Suprapubic skin (tissue), 4 donors: ENCODE data around the gene PLOD3. TPM values are rescaled to one million over a fixed set of nuclear protein-coding genes. Genes with fewer than 3 reads are reported as not detected.
A peak's percentile ranks its signal among the peaks of the same experiment; 100 is the strongest.
"Not testable (repeated sequence)": the region's sequence is repeated elsewhere in the genome, so short reads cannot be mapped to it uniquely, and the experiment has no call there.

Source experiments
- DNase-seq, 2 donors: peaks; one replicate each; pipeline ENCODE4 v3.0.0-alpha.2; 2019; ENCODE audit warnings: low spot score in 2 of 2
- H3K27ac ChIP-seq: fragments of 200-600 bp; sonication (generic); one replicate; pipeline ENCODE4 v1.5.1; 2019
- H3K27me3 ChIP-seq: fragments of 200-600 bp; sonication (generic); one replicate; pipeline ENCODE4 v1.5.1; 2019
- H3K36me3 ChIP-seq: fragments of 200-600 bp; sonication (generic); one replicate; pipeline ENCODE4 v1.5.1; 2019
- H3K4me1 ChIP-seq: fragments of 200-600 bp; sonication (generic); one replicate; pipeline ENCODE4 v1.5.1; 2019
- H3K4me3 ChIP-seq: fragments of 200-600 bp; sonication (generic); one replicate; pipeline ENCODE4 v1.5.1; 2019; ENCODE audit warnings: mild to moderate bottlenecking
- H3K9me3 ChIP-seq: fragments of 200-600 bp; sonication (generic); one replicate; pipeline ENCODE4 v1.5.1; 2019
- EP300 ChIP-seq: sonication (generic); formaldehyde crosslinking; IDR thresholded peaks from one replicate; pipeline ENCODE4 v1.6.1; 2017; ENCODE audit warnings: antibody characterized with exemption
- POLR2A ChIP-seq, 2 donors: fragments of 450-650 bp; IDR thresholded peaks; one replicate each; pipeline ENCODE4 v1.6.1; 2017; ENCODE audit warnings: antibody characterized with exemption in 2 of 2, mild to moderate bottlenecking in 2 of 2, moderate library complexity in 2 of 2
- POLR2AphosphoS5 ChIP-seq, 3 donors: sonication (generic); formaldehyde crosslinking; IDR thresholded peaks; one replicate each; pipeline ENCODE4 v1.6.1; 2017; ENCODE audit warnings: antibody characterized with exemption in 3 of 3
- WGBS: methylation state at CpG from one replicate; pipeline ENCODE4 v1.1.5; 2018; 5-methylcytosine and 5-hydroxymethylcytosine counted together
- total RNA-seq, 4 donors: library from RNA; depleted of rRNA; stranded (reverse); fragments of >200 nt; gene quantifications; one replicate each; pipeline ENCODE4 v1.1.0, GENCODE V29; 2016
- TF ChIP-seq, protein P1 (sequence below), 2 donors: fragments of 200-600 bp in 1 of 2; fragments of 450-650 bp in 1 of 2; sonication (generic) in 1 of 2; IDR thresholded peaks; one replicate each; pipeline ENCODE4 v1.5.1; 2016 to 2019; ENCODE audit warnings: antibody characterized with exemption in 2 of 2, mild to moderate bottlenecking in 1 of 2, moderate library complexity in 1 of 2

PLOD3 gene
- total RNA-seq, 4 donors from 2014 or later = 15.7 to 30.4 (median 22.7) TPM

DNA sequence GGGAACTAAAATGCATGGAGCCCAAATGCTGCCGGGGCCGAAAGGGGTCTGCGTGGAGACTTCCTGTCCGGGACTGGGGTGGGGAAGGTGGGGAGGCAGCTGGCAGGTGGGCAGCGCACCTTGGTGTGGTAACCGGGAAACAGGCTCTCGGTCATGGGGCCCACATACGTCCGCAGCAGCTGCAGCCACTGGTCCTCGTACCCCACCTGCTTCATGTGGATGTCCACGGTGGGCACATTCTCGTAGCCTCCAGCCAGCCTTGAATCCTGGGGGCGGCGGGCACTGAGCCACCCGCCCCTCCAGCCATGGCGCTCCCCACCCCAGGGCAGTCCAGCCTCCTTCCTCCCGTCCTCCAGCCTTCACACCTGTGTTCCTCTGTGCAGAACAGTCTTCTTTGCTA, 9.9 kb downstream of the PLOD3 start:
- WGBS = 86% methylated on average over 11 of the region's 17 CpGs
- no peak for DNase-seq

DNA sequence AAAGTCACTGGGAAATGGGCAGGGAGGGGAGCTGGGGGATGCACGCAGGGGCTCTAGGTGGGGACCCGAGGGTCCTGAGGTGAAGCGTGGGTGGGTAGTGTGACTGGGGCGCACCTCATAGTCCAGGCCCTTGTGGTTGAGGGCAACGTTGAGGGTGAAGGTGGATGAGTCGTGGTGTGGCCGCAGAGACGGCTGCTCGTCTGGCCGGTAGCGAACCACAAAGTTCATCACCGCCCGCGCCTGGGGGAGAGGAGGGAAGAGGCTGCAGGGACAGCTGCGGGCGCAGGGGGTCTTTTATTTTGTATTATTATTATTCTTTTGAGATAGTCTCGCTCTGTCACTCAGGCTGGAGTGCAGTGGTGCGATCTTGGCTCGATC, 10.7 kb downstream of the PLOD3 start:
- peaks cover 17% of the 10 kb centered on the region for H3K27me3 ChIP-seq
- no peak for DNase-seq
- H3K4me1 ChIP-seq = peaks cover 7% of the 10 kb centered on the region
- no peaks in the 10 kb centered on the region for H3K9me3 ChIP-seq
- H3K4me3 ChIP-seq = no peak overlapping the region
- TF ChIP-seq EP300 = no peak
- H3K36me3 ChIP-seq = peaks cover 51% of the 10 kb centered on the region
- H3K27ac ChIP-seq = no peak overlapping the region
- 90% methylated on average over 19 of the region's 19 CpGs for WGBS

More for the DNA sequence above, 9.9 kb downstream of the PLOD3 start:
- Histone ChIP-seq H3K27ac (no peak overlapping the region), H3K4me3 (no peak overlapping the region), H3K27me3 (peaks cover 9% of the 10 kb centered on the region), H3K36me3 (peaks cover 59% of the 10 kb centered on the region), H3K9me3 (no peaks in the 10 kb centered on the region), H3K4me1 (no peaks in the 10 kb centered on the region)
- TF ChIP-seq EP300 (no peak), POLR2A (IDR thresholded peaks at IDR 0.05) (no peak)

DNA sequence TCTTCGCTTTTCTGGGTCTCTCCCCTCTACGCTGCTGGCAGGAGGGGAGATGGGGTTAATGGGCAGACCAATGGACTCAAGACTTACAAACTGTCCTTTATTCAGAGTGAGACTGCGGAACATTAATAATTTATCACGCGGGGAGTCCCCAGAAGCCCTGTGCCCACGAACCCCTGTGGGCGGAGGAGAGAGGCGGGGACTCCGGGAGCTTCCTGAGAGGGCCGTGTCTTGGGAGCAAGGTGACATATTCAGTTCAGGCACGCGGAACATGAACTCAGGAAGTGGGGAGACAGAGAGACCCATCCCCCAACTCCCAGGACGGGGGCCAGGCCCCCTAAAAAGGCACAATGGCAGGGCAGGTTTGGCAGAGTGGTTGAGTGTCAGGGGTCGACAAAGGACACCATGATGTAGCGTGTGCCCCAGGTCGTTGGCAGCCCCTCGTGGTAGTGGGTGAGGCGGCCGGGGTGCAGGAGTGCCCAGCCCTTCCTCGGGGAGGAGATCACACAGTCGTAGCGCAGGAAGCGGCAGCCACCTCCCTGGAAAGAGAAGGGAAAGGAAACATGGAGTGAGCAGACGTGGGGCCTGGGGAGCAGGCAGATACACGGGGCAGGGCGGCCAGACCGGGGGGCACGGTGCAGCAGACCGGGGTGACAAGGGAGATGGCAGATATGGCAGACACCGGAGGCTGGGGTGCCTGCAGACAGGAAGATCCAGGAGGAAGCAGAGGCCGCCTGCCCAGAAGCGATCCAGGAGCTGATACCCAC, 11.3 kb downstream of the PLOD3 start:
- no peak for TF ChIP-seq POLR2AphosphoS5 (IDR thresholded peaks at IDR 0.05)
- TF ChIP-seq EP300 = no peak
- no peak for TF ChIP-seq POLR2A (IDR thresholded peaks at IDR 0.05)
- TF ChIP-seq, protein P1, sequence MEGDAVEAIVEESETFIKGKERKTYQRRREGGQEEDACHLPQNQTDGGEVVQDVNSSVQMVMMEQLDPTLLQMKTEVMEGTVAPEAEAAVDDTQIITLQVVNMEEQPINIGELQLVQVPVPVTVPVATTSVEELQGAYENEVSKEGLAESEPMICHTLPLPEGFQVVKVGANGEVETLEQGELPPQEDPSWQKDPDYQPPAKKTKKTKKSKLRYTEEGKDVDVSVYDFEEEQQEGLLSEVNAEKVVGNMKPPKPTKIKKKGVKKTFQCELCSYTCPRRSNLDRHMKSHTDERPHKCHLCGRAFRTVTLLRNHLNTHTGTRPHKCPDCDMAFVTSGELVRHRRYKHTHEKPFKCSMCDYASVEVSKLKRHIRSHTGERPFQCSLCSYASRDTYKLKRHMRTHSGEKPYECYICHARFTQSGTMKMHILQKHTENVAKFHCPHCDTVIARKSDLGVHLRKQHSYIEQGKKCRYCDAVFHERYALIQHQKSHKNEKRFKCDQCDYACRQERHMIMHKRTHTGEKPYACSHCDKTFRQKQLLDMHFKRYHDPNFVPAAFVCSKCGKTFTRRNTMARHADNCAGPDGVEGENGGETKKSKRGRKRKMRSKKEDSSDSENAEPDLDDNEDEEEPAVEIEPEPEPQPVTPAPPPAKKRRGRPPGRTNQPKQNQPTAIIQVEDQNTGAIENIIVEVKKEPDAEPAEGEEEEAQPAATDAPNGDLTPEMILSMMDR (IDR thresholded peaks at IDR 0.05) = no peak
- Histone ChIP-seq H3K27me3 (peaks cover 22% of the 10 kb centered on the region), H3K9me3 (no peaks in the 10 kb centered on the region), H3K4me3 (no peak overlapping the region), H3K36me3 (peaks cover 45% of the 10 kb centered on the region), H3K27ac (no peak overlapping the region), H3K4me1 (peaks cover 9% of the 10 kb centered on the region)
- WGBS = 81% methylated on average over 29 of the region's 32 CpGs
- no peak for DNase-seq

DNA sequence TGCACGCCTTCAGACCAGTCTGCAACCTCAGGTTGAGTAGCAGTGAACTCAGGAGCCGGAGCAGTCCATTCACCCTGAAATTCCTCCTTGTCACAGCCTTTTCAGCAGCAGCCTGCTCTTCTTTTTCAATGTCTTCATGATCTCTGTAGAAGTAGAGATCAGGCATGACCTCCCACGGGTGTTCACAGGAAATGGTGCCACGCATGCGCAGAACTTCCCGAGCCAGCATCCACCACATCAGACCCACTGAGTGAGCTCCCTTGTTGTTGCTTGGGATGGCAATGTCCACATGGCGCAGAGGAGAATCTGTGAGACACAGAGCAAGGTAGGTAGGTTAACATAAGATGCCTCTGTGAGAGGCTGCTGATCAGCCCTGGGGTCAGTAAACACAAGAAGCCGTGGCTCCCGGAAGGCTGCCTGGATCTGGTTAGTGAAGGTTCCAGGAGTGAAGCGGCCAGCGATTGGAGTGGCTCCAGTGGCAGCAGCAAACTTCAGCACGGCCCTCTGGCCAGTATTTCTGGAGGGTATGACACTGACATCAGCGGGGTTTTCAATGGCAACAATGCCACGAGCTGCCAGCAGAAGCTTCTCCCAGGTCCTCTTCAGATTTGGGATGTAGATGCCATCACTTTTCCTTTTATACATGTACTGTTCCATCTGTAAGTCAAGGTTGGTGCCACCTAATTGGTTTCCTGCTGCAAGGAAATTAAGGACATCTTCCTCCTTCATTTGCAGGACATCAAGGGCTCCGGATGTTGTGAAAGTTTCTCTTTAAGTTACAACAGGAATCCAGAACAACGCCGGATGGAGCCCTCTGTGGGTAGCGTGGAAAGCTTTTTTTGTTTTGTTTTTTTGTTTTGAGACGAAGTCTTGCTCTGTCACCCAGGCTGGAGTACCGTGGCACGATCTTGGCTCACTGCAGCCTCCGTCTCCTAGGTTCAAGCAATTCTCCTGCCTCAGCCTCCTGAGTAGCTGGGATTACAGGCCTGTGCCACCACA, 13.3 kb downstream of the PLOD3 start:
- peaks cover 27% of the 10 kb centered on the region for H3K36me3 ChIP-seq
- not testable (repeated sequence) for H3K27ac ChIP-seq, H3K9me3 ChIP-seq, DNase-seq, H3K4me3 ChIP-seq, H3K4me1 ChIP-seq
- 67% methylated on average over 19 of the region's 22 CpGs for WGBS
- H3K27me3 ChIP-seq = peaks cover 39% of the 10 kb centered on the region

DNA sequence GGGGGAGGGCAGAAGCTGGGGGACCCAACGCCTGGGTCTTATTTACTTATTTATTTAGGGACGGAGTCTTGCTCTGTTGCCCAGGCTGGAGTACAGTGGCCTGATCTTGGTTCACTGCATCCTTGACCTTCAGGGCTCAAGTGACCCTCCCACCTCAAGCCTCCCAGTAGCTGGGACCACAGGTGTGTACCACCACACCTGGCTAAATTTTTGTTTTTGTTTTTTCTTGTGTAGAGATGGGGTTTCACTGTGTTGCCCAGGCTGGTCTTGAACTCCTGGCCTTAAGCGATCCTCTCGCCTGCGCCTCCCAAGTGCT, 14.8 kb downstream of the PLOD3 start:
- no peak for DNase-seq
- 85% methylated on average over 5 of the region's 5 CpGs for WGBS

DNA sequence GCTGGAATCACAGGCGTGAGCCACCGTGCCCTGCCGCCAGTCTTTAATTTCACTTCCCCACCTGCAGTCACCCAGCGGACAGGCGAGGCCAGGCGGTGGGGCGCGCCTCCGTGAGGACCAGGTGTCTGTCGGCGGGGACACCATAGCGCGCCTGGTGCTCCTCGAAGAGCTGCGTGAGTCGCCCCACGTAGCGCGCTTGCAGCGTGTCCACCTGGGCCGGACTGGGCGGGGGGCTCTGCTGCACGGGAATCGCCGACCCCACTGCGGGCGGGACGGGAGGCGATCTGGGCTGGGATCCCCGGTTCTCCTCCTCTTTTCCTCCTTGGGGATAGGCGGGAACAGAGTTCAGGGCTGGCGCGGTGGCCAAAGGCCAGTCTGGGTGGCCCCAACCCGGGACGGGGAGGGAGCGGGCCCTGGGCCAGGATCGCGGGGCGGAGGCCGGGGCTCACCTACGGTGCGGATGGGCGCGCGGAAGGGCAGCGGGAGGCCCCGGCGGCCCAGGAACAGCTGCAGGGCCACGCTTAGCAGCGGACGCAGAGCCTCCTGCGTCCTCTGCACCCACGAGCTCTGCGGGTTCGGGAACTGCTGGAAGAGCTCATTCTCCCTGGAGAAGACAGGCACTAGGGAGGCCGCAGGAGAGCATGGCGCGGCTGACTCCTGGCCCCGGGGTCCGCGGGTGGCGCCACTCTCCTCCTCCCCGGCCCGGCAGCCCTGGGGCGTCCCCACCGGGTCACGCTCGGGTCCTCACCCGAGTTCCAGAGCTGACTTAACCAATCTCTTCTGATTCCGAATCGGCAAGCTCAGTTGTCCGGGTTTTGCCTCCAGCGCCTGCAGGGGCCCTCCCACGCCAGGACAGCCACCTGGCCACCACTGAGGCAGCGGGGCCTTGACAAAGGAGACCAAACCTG, 15.4 kb downstream of the PLOD3 start:
- Histone ChIP-seq H3K9me3 (no peaks in the 10 kb centered on the region), H3K36me3 (peaks cover 11% of the 10 kb centered on the region), H3K27ac (no peak overlapping the region), H3K4me1 (peaks cover 9% of the 10 kb centered on the region), H3K4me3 (peak overlapping the region; percentile 22), H3K27me3 (peaks cover 55% of the 10 kb centered on the region)
- WGBS = 3% methylated on average over 13 of the region's 75 CpGs
- DNase-seq = no peak
- TF ChIP-seq POLR2A (IDR thresholded peaks at IDR 0.05) = no peak
- TF ChIP-seq POLR2AphosphoS5 (IDR thresholded peaks at IDR 0.05) = no peak

More for the DNA sequence above, 14.8 kb downstream of the PLOD3 start:
- H3K36me3 ChIP-seq = peaks cover 12% of the 10 kb centered on the region
- H3K9me3 ChIP-seq = no peaks in the 10 kb centered on the region
- H3K27me3 ChIP-seq = peaks cover 51% of the 10 kb centered on the region
- no peak overlapping the region for H3K27ac ChIP-seq
- peaks cover 9% of the 10 kb centered on the region for H3K4me1 ChIP-seq
- H3K4me3 ChIP-seq = no peak overlapping the region
- no peak for TF ChIP-seq EP300
- TF ChIP-seq, protein P1 (IDR thresholded peaks at IDR 0.05) = no peak
- no peak for TF ChIP-seq POLR2AphosphoS5 (IDR thresholded peaks at IDR 0.05)
- TF ChIP-seq POLR2A (IDR thresholded peaks at IDR 0.05) = no peak
